CD14-positive monocyte (primary cell): ENCODE results near the gene STMND1. TPM values are rescaled to one million over a fixed set of nuclear protein-coding genes. Genes with fewer than 3 reads are reported as not detected.

Experiments
- DNase-seq, 3 donors: peaks; one replicate each; pipeline ENCODE4 v3.0.0-alpha.2; 2011 to 2022
- H2AFZ ChIP-seq: 2 replicates; pipeline ENCODE4 v1.6.0; 2012; ENCODE audit warnings: mild to moderate bottlenecking, low read depth, low read length, inconsistent platforms; ENCODE audit not compliant: insufficient read depth, poor library complexity, severe bottlenecking
- H3K27ac ChIP-seq, 2 donors: 1 replicate in 1 of 2; 2 replicates in 1 of 2; pipeline ENCODE4 v1.5.1; 2012 to 2013; ENCODE audit warnings: low read length in 2 of 2, control low read depth in 1 of 2, inconsistent platforms in 1 of 2, low read depth in 1 of 2, mild to moderate bottlenecking in 1 of 2
- H3K27me3 ChIP-seq, 2 donors: one replicate each; pipeline versions ENCODE4 v1.6.0 to v1.6.1; 2011 to 2013; ENCODE audit warnings: low read length in 2 of 2; ENCODE audit not compliant: control insufficient read depth in 2 of 2, insufficient read depth in 2 of 2
- H3K36me3 ChIP-seq, 2 donors: replicated peaks in 1 of 2; 1 replicate in 1 of 2; 2 replicates in 1 of 2; pipeline versions ENCODE4 v1.5.1 to v1.6.1; 2012 to 2013; ENCODE audit warnings: low read length in 2 of 2, control low read depth in 1 of 2, inconsistent platforms in 1 of 2, mild to moderate bottlenecking in 1 of 2; ENCODE audit not compliant: insufficient read depth in 2 of 2, control insufficient read depth in 1 of 2
- H3K4me1 ChIP-seq, 2 donors: 1 replicate in 1 of 2; 2 replicates in 1 of 2; pipeline versions ENCODE4 v1.5.1 to v1.6.1; 2012 to 2013; ENCODE audit warnings: low read length in 2 of 2, control low read depth in 1 of 2, inconsistent platforms in 1 of 2, mild to moderate bottlenecking in 1 of 2, moderate library complexity in 1 of 2; ENCODE audit not compliant: insufficient read depth in 2 of 2, control insufficient read depth in 1 of 2
- H3K4me2 ChIP-seq: replicated peaks from 2 replicates; pipeline ENCODE3; 2012; ENCODE audit warnings: low read length, moderate library complexity, mild to moderate bottlenecking; ENCODE audit not compliant: poor library complexity, severe bottlenecking; ENCODE audit errors: extremely low read depth
- H3K4me3 ChIP-seq, 3 experiments: fragments of 200-600 bp in 1 of 3; sonication (generic) in 1 of 3; replicated peaks in 1 of 3; 1 replicate in 2 of 3; 2 replicates in 1 of 3; pipeline ENCODE4 v1.5.1; 2011 to 2013; ENCODE audit warnings: low read length in 3 of 3, mild to moderate bottlenecking in 3 of 3, control low read depth in 2 of 3, low read depth in 2 of 3, inconsistent platforms in 1 of 3, moderate library complexity in 1 of 3
- H3K79me2 ChIP-seq: 2 replicates; pipeline ENCODE4 v1.6.0; 2012; ENCODE audit warnings: mild to moderate bottlenecking, control low read depth, inconsistent platforms, low read length, moderate library complexity; ENCODE audit not compliant: insufficient read depth
- H3K9ac ChIP-seq: 2 replicates; pipeline ENCODE4 v1.6.0; 2017; ENCODE audit warnings: low read length, mild to moderate bottlenecking; ENCODE audit not compliant: insufficient read depth, poor library complexity, severe bottlenecking
- H3K9me3 ChIP-seq, 2 donors: replicated peaks in 1 of 2; 1 replicate in 1 of 2; 2 replicates in 1 of 2; pipeline versions ENCODE4 v1.5.1 to v1.6.1; 2012 to 2013; ENCODE audit warnings: low read length in 2 of 2, control low read depth in 1 of 2; ENCODE audit not compliant: control insufficient read depth in 1 of 2, insufficient read depth in 1 of 2
- H4K20me1 ChIP-seq: 2 replicates; pipeline ENCODE4 v1.6.0; 2012; ENCODE audit warnings: mild to moderate bottlenecking, low read length, control low read depth, moderate library complexity; ENCODE audit not compliant: insufficient read depth
- H3K27ac Mint-ChIP-seq, 7 donors: one replicate each; pipeline ENCODE4 v1.8.0; 2020; ENCODE audit warnings: mild to moderate bottlenecking in 7 of 7, mixed read lengths in 7 of 7, moderate library complexity in 6 of 7, inconsistent platforms in 2 of 7
- H3K27me3 Mint-ChIP-seq, 3 donors: one replicate each; pipeline ENCODE4 v1.8.0; 2021 to 2022; ENCODE audit warnings: low read depth in 3 of 3, mild to moderate bottlenecking in 3 of 3, mixed read lengths in 3 of 3, moderate library complexity in 3 of 3, inconsistent platforms in 1 of 3
- H3K36me3 Mint-ChIP-seq, 2 donors: one replicate each; pipeline ENCODE4 v1.8.0; 2020; ENCODE audit warnings: mixed read lengths in 2 of 2, inconsistent platforms in 1 of 2, mild to moderate bottlenecking in 1 of 2
- H3K4me1 Mint-ChIP-seq: one replicate; pipeline ENCODE4 v1.8.0; 2020; ENCODE audit warnings: mild to moderate bottlenecking, mixed read lengths
- H3K4me3 Mint-ChIP-seq, 2 donors: one replicate each; pipeline ENCODE4 v1.8.0; 2020; ENCODE audit warnings: mild to moderate bottlenecking in 2 of 2, mixed read lengths in 2 of 2, moderate library complexity in 1 of 2
- H3K9me3 Mint-ChIP-seq, 7 donors: one replicate each; pipeline ENCODE4 v1.8.0; 2020 to 2022; ENCODE audit warnings: mixed read lengths in 7 of 7, mild to moderate bottlenecking in 6 of 7, moderate library complexity in 6 of 7, inconsistent platforms in 2 of 7
- CTCF ChIP-seq: fragments of 200-600 bp; IDR thresholded peaks from one replicate; pipeline ENCODE4 v1.8.0; 2022; ENCODE audit warnings: antibody characterized with exemption, mild to moderate bottlenecking
- WGBS: methylation state at CpG from one replicate; pipeline ENCODE4 v1.1.5; 2013; ENCODE audit warnings: missing lambda C conversion rate; ENCODE audit not compliant: insufficient coverage; 5-methylcytosine and 5-hydroxymethylcytosine counted together
- intact Hi-C, 2 donors: fragments of 100-400 bp; cut with micrococcal nuclease; formaldehyde crosslinking; loops; one replicate each; pipeline versions ENCODE4 v1.15.0 to v1.15.1; 2023
- polyA plus RNA-seq, 3 donors: library from polyadenylated mRNA; depleted of rRNA in 1 of 3; unstranded in 2 of 3; stranded (reverse) in 1 of 3; fragments of 300-500 nt in 2 of 3; fragments of >200 nt in 1 of 3; fragmentation: Illumina TruSeq in 2 of 3; gene quantifications; 1 replicate in 2 of 3; 2 replicates in 1 of 3; pipeline ENCODE4 v1.2.3, GENCODE V29; 2012 to 2021

Gene STMND1
- polyA plus RNA-seq, 3 donors, result not detected

DNA sequence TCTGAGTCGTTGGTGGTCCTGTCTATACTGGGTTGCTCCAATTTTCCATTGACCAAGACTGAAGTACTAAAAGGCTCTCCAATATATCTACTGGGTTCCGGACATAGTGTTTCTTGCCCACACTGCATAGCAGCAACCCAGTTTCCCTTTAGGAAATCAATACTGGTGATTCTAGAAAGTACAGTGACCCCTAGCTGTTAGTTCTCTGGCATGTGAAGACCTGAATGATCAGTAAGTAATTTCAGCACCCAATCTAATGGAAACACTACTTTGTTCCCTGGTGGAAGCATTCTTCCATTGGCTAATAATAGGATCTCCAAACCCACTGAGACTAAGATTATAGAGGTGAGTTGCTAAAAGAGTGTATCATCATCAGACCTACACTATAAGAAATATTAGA lies 40.8 kb upstream of the STMND1 start:
- Histone ChIP-seq H2AFZ (no peak overlapping the region), H3K4me1 (no peaks in the 10 kb centered on the region), H3K27me3 (no peaks in the 10 kb centered on the region), H3K9ac (no peak overlapping the region), H3K79me2 (no peaks in the 10 kb centered on the region), H3K4me3 (no peak overlapping the region), H3K9me3 (no peaks in the 10 kb centered on the region), H3K4me2 (no peak overlapping the region), H4K20me1 (no peaks in the 10 kb centered on the region), H3K27ac (no peak overlapping the region), H3K36me3 (no peaks in the 10 kb centered on the region)
- WGBS, result 100% methylated on average over 1 of the region's 2 CpGs
- Mint-ChIP-seq H3K36me3 (no peaks in the 10 kb centered on the region), H3K9me3 (peaks cover 0 to 2% (median 0%) of the 10 kb centered on the region in 7 donors), H3K27ac (no peak overlapping the region), H3K27me3 (peaks cover 4 to 8% (median 6%) of the 10 kb centered on the region in 3 donors), H3K4me1 (no peaks in the 10 kb centered on the region), H3K4me3 (no peak overlapping the region)
- intact Hi-C loops, result no loop called here
- no peak for TF ChIP-seq CTCF
- DNase-seq, result no peak

GRCh38 chr6:17062871-17063440 lies 38.9 kb upstream of the STMND1 start:
- peaks cover 2 to 6% (median 4%) of the 10 kb centered on the region in 3 donors for H3K27me3 Mint-ChIP-seq
- intact Hi-C loops, result no loop called here
- Histone ChIP-seq H3K79me2 (no peaks in the 10 kb centered on the region), H2AFZ (no peak overlapping the region), H3K4me2 (no peak overlapping the region), H3K4me1 (no peaks in the 10 kb centered on the region), H3K9me3 (no peaks in the 10 kb centered on the region), H3K27ac (no peak overlapping the region), H3K4me3 (no peak overlapping the region), H3K27me3 (no peaks in the 10 kb centered on the region), H3K36me3 (no peaks in the 10 kb centered on the region), H4K20me1 (no peaks in the 10 kb centered on the region), H3K9ac (no peak overlapping the region)
- no peak for DNase-seq
- TF ChIP-seq CTCF, result no peak
- no peaks in the 10 kb centered on the region for H3K4me1 Mint-ChIP-seq
- no peak overlapping the region for H3K27ac Mint-ChIP-seq
- peaks cover 0 to 2% (median 0%) of the 10 kb centered on the region in 7 donors for H3K9me3 Mint-ChIP-seq
- H3K4me3 Mint-ChIP-seq, result no peak overlapping the region
- H3K36me3 Mint-ChIP-seq, result no peaks in the 10 kb centered on the region
